Skeletal muscle cell (primary cell): ENCODE results near the gene CARF.
"Not testable (repeated sequence)": the region's sequence is repeated elsewhere in the genome, so short reads cannot be mapped to it uniquely, and the experiment has no call there.

Experiments
- DNase-seq: peaks from one replicate; pipeline ENCODE4 v3.0.0-alpha.2; 2010; ENCODE audit warnings: low read depth
- H3K4me3 ChIP-seq: 2 replicates; pipeline ENCODE4 v1.5.1; 2011; ENCODE audit warnings: low read depth, mild to moderate bottlenecking, control low read depth, low read length, moderate library complexity

The CARF gene

GRCh38 chr2:202911512-202912341 is at the start of gene CARF, which contains the start of gene WDR12:
Gene CARF, plus strand, starts transcription at chr2:202912275. Its CDS starts 29,628 bp downstream, at chr2:202941903.
Gene WDR12, minus strand, starts transcription at chr2:202911673. Its CDS starts 197 bp downstream, at chr2:202911476.
- H3K4me3 ChIP-seq = peak within 1 kb of the TSS; percentile 91
- peak; percentile 82 for DNase-seq

- H3K4me3 ChIP-seq = peak overlapping the region; percentile 76
- no peak for DNase-seq
Observed at GRCh38 chr2:202870431-202871299, 41.4 kb upstream of the CARF start.

- peak within 1 kb of the TSS; percentile 76 for H3K4me3 ChIP-seq
- no peak for DNase-seq
Observed at GRCh38 chr2:202871300-202872141, 40.6 kb upstream of the CARF start, which contains the start of gene ICA1L. Gene ICA1L, minus strand, starts transcription at chr2:202871766. Its CDS starts 42,757 bp downstream, at chr2:202829009.

- no peak for DNase-seq
- no peak overlapping the region for H3K4me3 ChIP-seq
Observed at GRCh38 chr2:202877699-202878098, 34.4 kb upstream of the CARF start.

- no peak for DNase-seq
- no peak overlapping the region for H3K4me3 ChIP-seq
Observed at GRCh38 chr2:202881570-202881969, 30.5 kb upstream of the CARF start.

GRCh38 chr2:202883987-202884675 is 27.9 kb upstream of the CARF start:
- no peak overlapping the region for H3K4me3 ChIP-seq
- no peak for DNase-seq

- no peak overlapping the region for H3K4me3 ChIP-seq
- DNase-seq = no peak
Observed at GRCh38 chr2:202885190-202885589, 26.9 kb upstream of the CARF start.

GRCh38 chr2:202905507-202905906 is 6.6 kb upstream of the CARF start:
- not testable (repeated sequence) for DNase-seq

GRCh38 chr2:202908186-202908585 is 3.9 kb upstream of the CARF start:
- H3K4me3 ChIP-seq = no peak overlapping the region
- DNase-seq = no peak

More at GRCh38 chr2:202905507-202905906, 6.6 kb upstream of the CARF start:
- not testable (repeated sequence) for H3K4me3 ChIP-seq

GRCh38 chr2:202909394-202910192 is 2.5 kb upstream of the CARF start:
- H3K4me3 ChIP-seq = no peak overlapping the region
- no peak for DNase-seq

GRCh38 chr2:202910250-202910649 is 1.8 kb upstream of the CARF start:
- DNase-seq = not testable (repeated sequence)

GRCh38 chr2:202910698-202911097 is 1.4 kb upstream of the CARF start:
- DNase-seq = no peak
- H3K4me3 ChIP-seq = peak overlapping the region; percentile 91

More at GRCh38 chr2:202910250-202910649, 1.8 kb upstream of the CARF start:
- peak overlapping the region; percentile 91 for H3K4me3 ChIP-seq

GRCh38 chr2:202911203-202911511 is 918 bp upstream of the CARF start:
- H3K4me3 ChIP-seq = peak overlapping the region; percentile 91
- no peak for DNase-seq

- not testable (repeated sequence) for DNase-seq
- H3K4me3 ChIP-seq = peak overlapping the region; percentile 91
Observed at GRCh38 chr2:202912342-202913201, 497 bp downstream of the CARF start.

- H3K4me3 ChIP-seq = no peak overlapping the region
- no peak for DNase-seq
Observed at GRCh38 chr2:202918860-202919259, 6.8 kb downstream of the CARF start.

GRCh38 chr2:202932425-202933138 is 20.5 kb downstream of the CARF start:
- no peak overlapping the region for H3K4me3 ChIP-seq
- peak; percentile 87 for DNase-seq

GRCh38 chr2:202933139-202933510 is 21.1 kb downstream of the CARF start:
- no peak for DNase-seq
- H3K4me3 ChIP-seq = no peak overlapping the region
